SK-N-SH (cell line): Measurements from ENCODE around the gene ZNF814. TPM values are rescaled to one million over a fixed set of nuclear protein-coding genes. Genes with fewer than 3 reads are reported as not detected.
"Not testable (repeated sequence)": the region's sequence is repeated elsewhere in the genome, so short reads cannot be mapped to it uniquely, and the experiment has no call there.

ENCODE experiments used
- CTCF ChIA-PET: fragments of 300-600, 350-600 bp; formaldehyde crosslinking; extraction: SDS; loops from one replicate; lab custom pipeline; 2021; lab: Yijun Ruan, JAX
- POLR2A ChIA-PET: fragments of 350-600 bp; sonication (Branson Sonifier 250); formaldehyde crosslinking; extraction: SDS; loops from one replicate; lab custom pipeline; 2020; ENCODE audit warnings: antibody characterized with exemption, inconsistent platforms; lab: Yijun Ruan, JAX
- DNase-seq: peaks from one replicate; pipeline ENCODE4 v3.0.0; 2012
- H2AFZ ChIP-seq: fragments of 200-600 bp; sonication (generic); 2 replicates; pipeline ENCODE4 v1.8.1; 2016; ENCODE audit warnings: antibody characterized with exemption, mild to moderate bottlenecking, low read depth
- H3F3A ChIP-seq: fragments of 200-600 bp; sonication (generic); replicated peaks from 2 replicates; pipeline ENCODE3; 2016; ENCODE audit warnings: antibody characterized with exemption, mild to moderate bottlenecking; ENCODE audit not compliant: insufficient read depth
- H3K27ac ChIP-seq, 2 experiments: fragments of 200-500 bp in 1 of 2; fragments of 200-600 bp in 1 of 2; sonication (Bioruptor generic) in 1 of 2; sonication (generic), shearing (Covaris generic) in 1 of 2; 2 replicates each; pipeline versions ENCODE4 v1.5.1 to v1.6.1; 2014 to 2016; ENCODE audit warnings: low read depth in 2 of 2, inconsistent platforms in 1 of 2, low read length in 1 of 2, mild to moderate bottlenecking in 1 of 2, mixed read lengths in 1 of 2
- H3K27me3 ChIP-seq: fragments of 200-600 bp; sonication (generic), shearing (Covaris generic); 2 replicates; pipeline ENCODE4 v1.6.1; 2016; ENCODE audit warnings: mixed run types; ENCODE audit not compliant: insufficient read depth
- H3K36me3 ChIP-seq, 2 experiments: fragments of 200-500 bp in 1 of 2; fragments of 200-600 bp in 1 of 2; sonication (Bioruptor generic) in 1 of 2; sonication (generic) in 1 of 2; replicated peaks in 1 of 2; 2 replicates each; pipeline versions ENCODE3 to v1.5.1; 2014 to 2016; ENCODE audit warnings: low read length in 1 of 2, mild to moderate bottlenecking in 1 of 2; ENCODE audit not compliant: insufficient read depth in 2 of 2, control insufficient read depth in 1 of 2
- H3K4me1 ChIP-seq, 2 experiments: fragments of 200-500 bp in 1 of 2; fragments of 200-600 bp in 1 of 2; sonication (Bioruptor generic) in 1 of 2; sonication (generic), shearing (Covaris generic) in 1 of 2; 2 replicates each; pipeline versions ENCODE4 v1.5.1 to v1.6.1; 2014 to 2016; ENCODE audit warnings: low read depth in 1 of 2, low read length in 1 of 2, mixed run types in 1 of 2; ENCODE audit not compliant: insufficient read depth in 2 of 2, control insufficient read depth in 1 of 2
- H3K4me2 ChIP-seq: fragments of 200-600 bp; sonication (generic), shearing (Covaris generic); 2 replicates; pipeline ENCODE4 v1.6.1; 2017; ENCODE audit warnings: mixed run types
- H3K4me3 ChIP-seq, 2 experiments: fragments of 200-500 bp in 1 of 2; fragments of 200-600 bp in 1 of 2; sonication (Bioruptor generic) in 1 of 2; sonication (generic), shearing (Covaris generic) in 1 of 2; 2 replicates each; pipeline versions ENCODE4 v1.5.1 to v1.8.1; 2014 to 2016; ENCODE audit warnings: low read depth in 2 of 2, inconsistent platforms in 1 of 2, low read length in 1 of 2, mild to moderate bottlenecking in 1 of 2, mixed read lengths in 1 of 2, moderate library complexity in 1 of 2
- H3K79me2 ChIP-seq: fragments of 200-600 bp; sonication (generic); 2 replicates; pipeline ENCODE4 v1.8.1; 2017; ENCODE audit warnings: mild to moderate bottlenecking; ENCODE audit not compliant: insufficient read depth
- H3K9ac ChIP-seq: fragments of 200-600 bp; sonication (generic); 2 replicates; pipeline ENCODE4 v1.6.1; 2017; ENCODE audit warnings: mixed run types
- H3K9me2 ChIP-seq: fragments of 200-600 bp; sonication (generic); 2 replicates; pipeline ENCODE4 v1.6.1; 2017; ENCODE audit warnings: mixed run types
- H3K9me3 ChIP-seq: fragments of 200-600 bp; sonication (generic); 2 replicates; pipeline ENCODE4 v1.6.1; 2017; ENCODE audit warnings: mixed run types, mild to moderate bottlenecking, moderate library complexity
- H4K20me1 ChIP-seq: fragments of 200-600 bp; sonication (generic); 2 replicates; pipeline ENCODE4 v1.6.1; 2017; ENCODE audit warnings: mild to moderate bottlenecking, mixed run types; ENCODE audit not compliant: insufficient read depth
- ELF1 ChIP-seq: IDR thresholded peaks from 2 replicates; pipeline ENCODE4 v1.4.0; 2012
- EP300 ChIP-seq, 2 experiments: IDR thresholded peaks; 2 replicates each; pipeline versions ENCODE4 v1.4.0 to v1.6.1; 2012; ENCODE audit warnings: borderline replicate concordance in 1 of 2, low read depth in 1 of 2, low read length in 1 of 2
- EZH2phosphoT487 ChIP-seq: fragments of 200-600 bp; sonication (generic); IDR thresholded peaks from 2 replicates; pipeline ENCODE4 v1.6.1; 2017; ENCODE audit warnings: low read depth, mixed run types, mild to moderate bottlenecking, antibody characterized with exemption, moderate library complexity, borderline replicate concordance
- FOSL2 ChIP-seq: IDR thresholded peaks from 2 replicates; pipeline ENCODE4 v1.4.0; 2012; ENCODE audit warnings: low read depth, mild to moderate bottlenecking, moderate library complexity, borderline replicate concordance
- FOXM1 ChIP-seq: IDR thresholded peaks from 2 replicates; pipeline ENCODE4 v1.4.0; 2012; ENCODE audit warnings: low read depth, mild to moderate bottlenecking
- GABPA ChIP-seq: IDR thresholded peaks from 2 replicates; pipeline ENCODE4 v1.4.0; 2012; ENCODE audit warnings: low read depth, mild to moderate bottlenecking
- MEF2A ChIP-seq: IDR thresholded peaks from 2 replicates; pipeline ENCODE4 v1.4.0; 2012; ENCODE audit warnings: low read depth, borderline replicate concordance
- MXI1 ChIP-seq: IDR thresholded peaks from 2 replicates; pipeline ENCODE4 v1.6.1; 2012; ENCODE audit warnings: mild to moderate bottlenecking, low read depth, low read length, improper control_type of control experiment
- NFIC ChIP-seq: IDR thresholded peaks from 2 replicates; pipeline ENCODE4 v1.4.0; 2012; ENCODE audit warnings: borderline replicate concordance
- RAD21 ChIP-seq: IDR thresholded peaks from 2 replicates; pipeline ENCODE4 v1.6.1; 2012; ENCODE audit warnings: mild to moderate bottlenecking, low read length
- RCOR1 ChIP-seq: fragments of 150-350 bp; IDR thresholded peaks from 2 replicates; pipeline ENCODE4 v1.6.1; 2017; ENCODE audit warnings: antibody characterized with exemption, low read length
- SIN3A ChIP-seq: IDR thresholded peaks from 2 replicates; pipeline ENCODE4 v1.6.1; 2012; ENCODE audit warnings: low read depth, mild to moderate bottlenecking, low read length, moderate library complexity, borderline replicate concordance
- TCF12 ChIP-seq: IDR thresholded peaks from 2 replicates; pipeline ENCODE4 v1.4.0; 2012
- TEAD4 ChIP-seq: IDR thresholded peaks from 2 replicates; pipeline ENCODE4 v1.4.0; 2012; ENCODE audit warnings: mild to moderate bottlenecking, borderline replicate concordance; ENCODE audit not compliant: insufficient read depth
- YY1 ChIP-seq: IDR thresholded peaks from 2 replicates; pipeline ENCODE4 v1.4.0; 2012; ENCODE audit warnings: low read depth, mild to moderate bottlenecking
- WGBS: methylation state at CpG from one replicate; pipeline ENCODE4 v1.1.6; 2017; ENCODE audit warnings: low lambda C conversion rate; 5-methylcytosine and 5-hydroxymethylcytosine counted together
- polyA plus RNA-seq, 3 experiments: library from polyadenylated mRNA; depleted of rRNA; stranded (reverse); fragments of >200 nt; gene quantifications; 2 replicates each; pipeline ENCODE4 v1.2.3, GENCODE V29; 2012
- TF ChIP-seq, protein P1 (sequence below): IDR thresholded peaks from 2 replicates; pipeline ENCODE4 v1.4.0; 2012; ENCODE audit warnings: low read depth
- TF ChIP-seq, protein P2 (sequence below): IDR thresholded peaks from 2 replicates; pipeline ENCODE4 v1.4.0; 2012; ENCODE audit warnings: low read depth, borderline replicate concordance
- TF ChIP-seq, protein P3 (sequence below): IDR thresholded peaks from 2 replicates; pipeline ENCODE4; 2012

The ZNF814 gene
- polyA plus RNA-seq, 1 of the 3 experiments (the other 2 are of a cell fraction) = 4.3 TPM

DNA sequence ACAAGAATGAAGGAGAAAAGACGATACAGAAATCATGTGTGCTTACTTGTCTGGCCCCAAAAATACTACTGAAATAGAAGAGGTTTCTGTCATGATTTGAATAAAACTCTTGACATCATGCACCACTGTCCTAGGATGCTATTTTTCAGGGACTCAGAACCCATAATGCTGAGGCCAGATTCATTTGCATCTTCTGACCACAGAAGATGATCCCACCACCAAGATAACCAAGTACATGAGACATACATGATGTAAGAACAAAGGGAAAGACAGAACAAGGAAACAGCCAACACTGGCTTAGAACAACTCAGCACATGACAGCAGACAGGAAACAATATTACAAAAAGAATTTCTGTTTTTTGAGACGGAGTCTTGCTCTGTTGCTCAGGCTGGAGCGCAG, 76.6 kb downstream of the ZNF814 start:
- TF ChIP-seq YY1 (no peak), FOSL2 (no peak), RAD21 (no peak), RCOR1 (no peak), EP300 (IDR thresholded peaks at IDR 0.05; ENCODE audit: borderline replicate concordance in 1 of 2, low read depth in 1 of 2, low read length in 1 of 2) (no peak), ELF1 (no peak), GABPA (no peak), MEF2A (no peak), MXI1 (no peak), TCF12 (no peak), SIN3A (no peak), TEAD4 (no peak), EZH2phosphoT487 (no peak), NFIC (no peak), FOXM1 (no peak)
- TF ChIP-seq, protein P1, sequence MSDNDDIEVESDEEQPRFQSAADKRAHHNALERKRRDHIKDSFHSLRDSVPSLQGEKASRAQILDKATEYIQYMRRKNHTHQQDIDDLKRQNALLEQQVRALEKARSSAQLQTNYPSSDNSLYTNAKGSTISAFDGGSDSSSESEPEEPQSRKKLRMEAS = no peak
- TF ChIP-seq, protein P2, sequence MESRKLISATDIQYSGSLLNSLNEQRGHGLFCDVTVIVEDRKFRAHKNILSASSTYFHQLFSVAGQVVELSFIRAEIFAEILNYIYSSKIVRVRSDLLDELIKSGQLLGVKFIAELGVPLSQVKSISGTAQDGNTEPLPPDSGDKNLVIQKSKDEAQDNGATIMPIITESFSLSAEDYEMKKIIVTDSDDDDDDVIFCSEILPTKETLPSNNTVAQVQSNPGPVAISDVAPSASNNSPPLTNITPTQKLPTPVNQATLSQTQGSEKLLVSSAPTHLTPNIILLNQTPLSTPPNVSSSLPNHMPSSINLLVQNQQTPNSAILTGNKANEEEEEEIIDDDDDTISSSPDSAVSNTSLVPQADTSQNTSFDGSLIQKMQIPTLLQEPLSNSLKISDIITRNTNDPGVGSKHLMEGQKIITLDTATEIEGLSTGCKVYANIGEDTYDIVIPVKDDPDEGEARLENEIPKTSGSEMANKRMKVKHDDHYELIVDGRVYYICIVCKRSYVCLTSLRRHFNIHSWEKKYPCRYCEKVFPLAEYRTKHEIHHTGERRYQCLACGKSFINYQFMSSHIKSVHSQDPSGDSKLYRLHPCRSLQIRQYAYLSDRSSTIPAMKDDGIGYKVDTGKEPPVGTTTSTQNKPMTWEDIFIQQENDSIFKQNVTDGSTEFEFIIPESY = no peak
- TF ChIP-seq, protein P3, sequence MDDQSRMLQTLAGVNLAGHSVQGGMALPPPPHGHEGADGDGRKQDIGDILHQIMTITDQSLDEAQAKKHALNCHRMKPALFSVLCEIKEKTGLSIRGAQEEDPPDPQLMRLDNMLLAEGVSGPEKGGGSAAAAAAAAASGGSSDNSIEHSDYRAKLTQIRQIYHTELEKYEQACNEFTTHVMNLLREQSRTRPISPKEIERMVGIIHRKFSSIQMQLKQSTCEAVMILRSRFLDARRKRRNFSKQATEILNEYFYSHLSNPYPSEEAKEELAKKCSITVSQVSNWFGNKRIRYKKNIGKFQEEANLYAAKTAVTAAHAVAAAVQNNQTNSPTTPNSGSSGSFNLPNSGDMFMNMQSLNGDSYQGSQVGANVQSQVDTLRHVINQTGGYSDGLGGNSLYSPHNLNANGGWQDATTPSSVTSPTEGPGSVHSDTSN = no peak
- no peaks in the 10 kb centered on the region for H3K9me2 ChIP-seq
- no peaks in the 10 kb centered on the region for H3K27me3 ChIP-seq
- H3K4me2 ChIP-seq = no peak overlapping the region
- H3K79me2 ChIP-seq = peaks cover 18% of the 10 kb centered on the region; the same call in 1 of the 2 replicates
- H3K9ac ChIP-seq = no peak overlapping the region
- POLR2A ChIA-PET = no interaction called here
- H3K4me1 ChIP-seq = peaks cover 0 to 7% of the 10 kb centered on the region in 2 experiments; a peak in 1 of 4 replicates
- CTCF ChIA-PET = no interaction called here
- H3K9me3 ChIP-seq = no peaks in the 10 kb centered on the region
- no peaks in the 10 kb centered on the region for H4K20me1 ChIP-seq
- peaks cover 13 to 17% of the 10 kb centered on the region in 2 experiments for H3K36me3 ChIP-seq
- H3K4me3 ChIP-seq = no peak overlapping the region
- H3F3A ChIP-seq = peaks cover 3% of the 10 kb centered on the region
- WGBS = 95% methylated on average over 3 of the region's 3 CpGs
- no peak overlapping the region for H3K27ac ChIP-seq
- DNase-seq = no peak
- no peak overlapping the region for H2AFZ ChIP-seq

DNA sequence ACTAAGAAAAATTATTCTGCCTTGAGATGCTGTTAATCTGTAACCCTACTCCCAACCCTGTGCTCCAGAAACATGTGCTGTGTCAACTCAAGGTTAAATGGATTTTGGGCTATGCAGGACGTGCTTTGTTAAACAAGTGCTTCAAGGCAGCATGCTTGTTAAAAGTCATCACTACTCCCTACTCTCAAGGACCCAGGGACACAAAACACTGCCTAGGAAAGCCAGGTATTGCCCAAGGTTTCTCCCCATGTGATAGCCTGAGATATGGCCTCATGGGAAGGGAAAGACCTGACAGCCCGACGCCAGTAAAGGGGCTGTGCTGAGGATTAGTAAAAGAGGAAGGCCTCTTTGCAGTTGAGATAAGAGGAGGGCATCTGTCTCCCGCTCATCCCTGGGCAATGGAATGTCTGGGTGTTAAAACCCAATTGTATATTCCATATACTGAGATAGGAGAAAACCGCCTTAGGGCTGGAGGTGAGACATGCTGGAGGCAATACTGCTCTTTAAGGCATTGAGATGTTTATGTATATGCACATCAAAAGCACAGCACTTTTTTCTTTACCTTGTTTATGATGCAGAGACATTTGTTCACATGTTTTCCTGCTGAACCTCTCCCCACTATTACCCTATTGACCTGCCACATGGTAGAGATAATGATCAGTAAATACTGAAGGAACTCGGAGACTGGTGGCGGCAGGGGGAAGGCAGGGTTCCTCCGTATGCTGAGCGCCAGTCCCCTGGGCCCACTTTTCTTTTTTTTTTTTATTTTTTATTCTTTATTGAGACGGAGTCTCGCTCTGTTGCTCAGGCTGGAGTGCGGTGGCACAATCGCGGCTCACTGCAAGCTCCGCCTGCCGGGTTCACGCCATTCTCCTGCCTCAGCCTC, 78.2 kb downstream of the ZNF814 start:
- POLR2A ChIA-PET, H3K4me3 ChIP-seq, H3K9me3 ChIP-seq, H2AFZ ChIP-seq, DNase-seq, CTCF ChIA-PET, H3K4me2 ChIP-seq, H3F3A ChIP-seq, H3K9ac ChIP-seq, H3K27ac ChIP-seq, H4K20me1 ChIP-seq, H3K27me3 ChIP-seq, H3K4me1 ChIP-seq, H3K9me2 ChIP-seq: not testable (repeated sequence)
- H3K79me2 ChIP-seq = peaks cover 25% of the 10 kb centered on the region; the same call in 1 of the 2 replicates
- peaks cover 16 to 17% of the 10 kb centered on the region in 2 experiments for H3K36me3 ChIP-seq
- 94% methylated on average over 17 of the region's 17 CpGs for WGBS
